WI38 (cell line): ENCODE results near the gene PTPRG.
"Not testable (repeated sequence)": the region's sequence is repeated elsewhere in the genome, so short reads cannot be mapped to it uniquely, and the experiment has no call there.

ENCODE experiments used
- H3K4me3 ChIP-seq: 2 replicates; pipeline ENCODE4 v1.5.1; 2011; ENCODE audit warnings: low read depth, mild to moderate bottlenecking, control low read depth, low read length
- CTCF ChIP-seq: IDR thresholded peaks from 2 replicates; pipeline ENCODE4 v1.5.1; 2012; ENCODE audit warnings: low read depth, mild to moderate bottlenecking, control low read depth, low read length

Gene PTPRG

GRCh38 chr3:61701011-61701410 is 139.6 kb downstream of the PTPRG start:
- H3K4me3 ChIP-seq, result no peak overlapping the region
- TF ChIP-seq CTCF, result no peak

- no peak overlapping the region for H3K4me3 ChIP-seq
- no peak for TF ChIP-seq CTCF
These were observed 141.1 kb downstream of the PTPRG start for GRCh38 chr3:61702453-61702852.

GRCh38 chr3:61704807-61705206 is 143.4 kb downstream of the PTPRG start:
- TF ChIP-seq CTCF, result no peak
- no peak overlapping the region for H3K4me3 ChIP-seq

DNA sequence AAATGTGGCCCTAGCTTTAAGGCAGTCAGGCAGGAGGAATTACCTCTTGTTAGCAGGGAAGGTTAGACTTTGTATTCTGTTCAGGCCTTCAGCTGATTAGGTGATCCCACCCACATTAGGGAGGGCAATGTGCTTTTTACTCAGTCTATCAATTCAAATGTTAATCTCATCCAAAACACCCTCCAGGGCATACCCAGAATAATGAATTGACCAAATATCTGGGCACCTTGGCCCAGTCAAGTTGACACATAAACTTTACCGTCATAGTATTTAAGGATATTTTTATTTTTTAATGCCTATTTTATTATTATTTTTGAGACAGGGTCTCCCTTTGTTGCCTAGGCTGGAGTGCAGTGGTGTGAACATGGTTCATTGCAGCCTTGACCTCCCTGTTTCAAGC is 146.1 kb downstream of the PTPRG start:
- H3K4me3 ChIP-seq, result no peak overlapping the region
- TF ChIP-seq CTCF, result no peak

GRCh38 chr3:61710920-61711319 is 149.5 kb downstream of the PTPRG start:
- not testable (repeated sequence) for H3K4me3 ChIP-seq

DNA sequence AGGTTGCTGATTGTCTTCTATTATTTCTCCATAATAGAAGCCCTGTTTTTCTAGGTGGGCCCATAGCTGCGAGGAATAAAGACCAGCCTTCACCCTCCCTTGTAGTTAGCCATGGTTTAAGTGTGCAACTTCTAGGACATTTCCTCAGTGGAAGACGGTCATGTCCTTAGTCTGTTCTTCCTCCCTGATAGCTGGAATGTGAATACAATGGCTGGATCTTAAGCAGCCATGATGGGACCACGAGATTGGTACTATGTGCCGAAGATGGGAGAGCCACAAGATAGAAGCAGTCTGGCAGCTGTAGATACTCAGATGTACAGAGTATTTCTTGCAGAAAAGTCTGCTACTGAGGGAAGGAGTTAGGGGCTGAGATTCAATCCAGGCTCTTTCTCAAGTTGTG is 152.9 kb downstream of the PTPRG start:
- H3K4me3 ChIP-seq, result no peak overlapping the region
- no peak for TF ChIP-seq CTCF

- H3K4me3 ChIP-seq, result no peak overlapping the region
- no peak for TF ChIP-seq CTCF
These were observed 154.6 kb downstream of the PTPRG start for GRCh38 chr3:61715886-61716527.

DNA sequence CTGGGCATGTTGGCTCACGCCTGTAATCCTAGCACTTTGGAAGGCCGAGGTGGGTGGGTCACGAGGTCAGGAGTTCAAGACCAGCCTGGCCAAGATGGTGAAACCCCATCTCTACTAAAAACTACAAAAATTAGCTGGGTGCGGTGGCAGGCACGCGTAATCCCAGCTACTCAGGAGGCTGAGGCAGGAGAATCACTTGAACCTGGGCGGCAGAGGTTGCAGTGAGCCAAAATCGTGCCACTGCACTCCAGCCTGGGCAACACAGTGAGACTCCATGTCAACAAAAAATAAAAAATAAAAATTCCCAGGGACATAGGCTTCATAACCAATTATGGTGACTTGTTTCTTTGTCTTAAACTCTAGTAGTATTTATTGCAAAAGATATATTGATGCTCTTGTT is 155.3 kb downstream of the PTPRG start:
- not testable (repeated sequence) for H3K4me3 ChIP-seq
